UCSD-AML1 (cell line): Measurements from ENCODE around the gene HS6ST2.

Source experiments
- DNase-seq: peaks from one replicate; lab custom pipeline; 2025; ENCODE audit not compliant: unreplicated experiment; lab: John Stamatoyannopoulos, UW

HS6ST2 gene

DNA sequence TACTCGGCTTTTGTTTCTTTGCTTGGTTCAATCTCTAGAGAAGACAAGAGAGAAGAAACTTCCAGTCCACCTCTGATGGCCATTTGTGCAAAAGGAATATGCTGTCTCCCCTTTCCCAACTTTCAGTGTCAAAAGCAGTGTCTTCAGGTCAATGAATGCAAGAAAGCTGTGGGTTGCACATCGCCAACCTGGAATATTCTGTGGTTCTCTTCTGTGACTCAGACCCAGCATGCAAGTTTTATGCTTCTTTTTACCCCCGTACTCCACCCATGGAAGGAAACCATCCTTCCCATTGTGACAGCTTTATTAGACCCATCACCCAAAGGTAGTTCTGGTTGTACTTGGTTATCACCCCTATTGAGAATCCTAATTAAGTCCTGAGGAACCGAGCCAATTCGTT, 334.0 kb downstream of the HS6ST2 start:
- no peak for DNase-seq

GRCh38 chrX:132623942-132624341, 334.5 kb downstream of the HS6ST2 start:
- no peak for DNase-seq

DNA sequence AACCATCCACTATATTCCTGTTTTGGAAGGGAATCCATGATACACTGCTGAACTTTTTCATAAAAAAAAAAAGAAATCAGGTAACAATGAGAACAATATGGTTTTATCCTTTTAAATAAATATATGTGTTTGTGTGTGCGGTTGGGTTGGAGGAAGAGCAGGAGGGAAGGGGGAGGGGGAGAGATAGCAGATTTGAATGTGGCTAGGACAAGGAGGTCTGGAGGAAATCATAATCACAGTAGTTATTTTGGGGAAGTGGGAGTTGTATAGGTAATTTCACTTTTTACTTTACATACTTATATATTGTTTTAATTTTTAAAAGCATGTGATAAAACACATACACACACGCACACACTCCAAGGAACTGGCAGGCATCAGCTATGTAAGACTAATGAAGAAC, 335.1 kb downstream of the HS6ST2 start:
- DNase-seq, result no peak

DNA sequence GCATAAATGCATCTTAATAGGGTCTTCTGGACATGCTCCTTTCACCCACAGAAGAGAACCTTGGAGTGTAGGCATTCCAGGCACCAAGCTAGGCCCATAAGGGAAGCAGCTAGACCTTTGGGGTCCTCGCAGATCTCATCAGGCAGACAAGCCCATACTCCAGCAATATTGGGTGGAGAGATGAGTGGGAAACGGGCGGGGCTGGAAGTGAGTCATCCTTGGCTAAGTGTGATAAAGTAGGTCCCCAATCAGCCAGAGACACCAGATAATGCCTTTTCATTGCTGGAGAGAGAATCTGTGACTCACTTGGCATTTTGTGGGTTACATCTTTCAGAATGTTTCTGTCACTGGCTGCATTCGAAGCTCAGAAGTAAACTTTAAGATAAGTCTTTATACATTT, 336.3 kb downstream of the HS6ST2 start:
- DNase-seq, result peak; percentile 13

GRCh38 chrX:132618810-132619209, 339.6 kb downstream of the HS6ST2 start:
- no peak for DNase-seq

GRCh38 chrX:132615391-132616131, 342.9 kb downstream of the HS6ST2 start:
- peak; percentile 39 for DNase-seq

DNA sequence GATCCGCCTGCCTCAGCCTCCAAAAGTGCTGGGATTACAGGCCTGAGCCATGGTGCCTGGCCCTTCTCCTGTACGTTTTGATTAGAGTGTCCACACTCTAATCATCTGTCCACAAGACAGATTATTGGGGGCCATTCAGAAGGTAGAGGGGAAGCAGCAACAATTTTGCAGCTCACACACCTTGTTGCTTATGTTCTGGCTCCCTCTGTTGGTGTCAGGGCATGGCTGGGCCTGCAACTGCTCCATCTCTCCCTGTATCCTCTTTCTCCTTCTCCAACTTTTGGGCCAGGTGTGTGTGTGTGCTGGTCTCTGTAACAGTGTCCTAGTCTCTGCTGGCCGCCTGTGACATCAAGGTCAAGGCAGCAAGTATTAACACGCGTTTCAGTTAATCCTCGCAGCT, 344.1 kb downstream of the HS6ST2 start:
- DNase-seq, result no peak

- no peak for DNase-seq
Observed at GRCh38 chrX:132613801-132614200, 344.6 kb downstream of the HS6ST2 start.

- DNase-seq, result peak; percentile 26
Observed at GRCh38 chrX:132612821-132613564, 345.4 kb downstream of the HS6ST2 start.

DNA sequence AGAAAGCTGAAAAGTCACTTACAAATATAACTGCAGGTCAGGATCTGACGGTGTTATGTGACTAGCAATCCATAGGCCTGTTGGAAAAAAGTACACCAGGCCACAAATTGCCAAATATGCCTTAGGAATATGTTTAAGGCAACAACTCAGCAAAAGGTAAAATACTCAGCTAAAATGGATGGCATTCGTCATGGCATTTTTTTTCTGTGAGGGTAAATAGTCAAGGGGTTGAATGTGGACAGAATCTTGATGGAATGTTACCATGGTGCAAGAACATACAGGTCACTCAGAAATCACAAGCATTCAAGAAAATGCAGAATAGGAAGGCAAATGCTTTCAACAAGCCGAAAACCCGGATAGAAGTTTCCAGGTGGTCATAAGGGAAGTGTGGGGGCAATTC, 347.9 kb downstream of the HS6ST2 start:
- no peak for DNase-seq

- no peak for DNase-seq
Observed at GRCh38 chrX:132609362-132609848, 349.0 kb downstream of the HS6ST2 start.

DNA sequence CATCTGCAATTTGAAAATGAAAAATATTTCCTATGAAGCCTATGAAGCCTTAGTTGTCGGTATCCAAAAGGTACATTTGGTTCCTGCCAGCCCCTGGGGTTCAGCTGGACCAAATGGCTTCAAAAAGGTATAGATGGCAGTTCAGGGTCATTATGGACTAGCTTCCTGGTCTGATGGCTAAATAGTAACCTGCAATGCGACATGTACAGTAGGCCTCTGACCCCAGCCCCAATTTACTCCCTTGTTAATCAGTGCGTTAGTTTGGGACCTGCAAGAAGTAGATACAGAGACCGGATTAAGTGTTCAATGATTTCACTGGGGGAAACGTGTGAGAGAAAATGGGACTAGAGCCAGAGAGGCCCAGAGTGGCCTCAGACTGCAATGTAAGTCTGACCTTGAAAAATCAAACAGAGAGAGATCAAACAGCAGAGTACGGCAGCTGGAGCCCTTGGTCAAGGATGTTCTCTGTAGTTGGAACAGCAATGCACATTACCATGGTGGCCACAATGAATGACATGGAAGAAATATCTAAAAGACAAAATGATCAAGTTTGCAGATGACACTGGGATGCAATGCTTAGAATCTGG, 354.6 kb downstream of the HS6ST2 start:
- no peak for DNase-seq

- DNase-seq, result no peak
Observed at GRCh38 chrX:132602701-132603100, 355.7 kb downstream of the HS6ST2 start.

DNA sequence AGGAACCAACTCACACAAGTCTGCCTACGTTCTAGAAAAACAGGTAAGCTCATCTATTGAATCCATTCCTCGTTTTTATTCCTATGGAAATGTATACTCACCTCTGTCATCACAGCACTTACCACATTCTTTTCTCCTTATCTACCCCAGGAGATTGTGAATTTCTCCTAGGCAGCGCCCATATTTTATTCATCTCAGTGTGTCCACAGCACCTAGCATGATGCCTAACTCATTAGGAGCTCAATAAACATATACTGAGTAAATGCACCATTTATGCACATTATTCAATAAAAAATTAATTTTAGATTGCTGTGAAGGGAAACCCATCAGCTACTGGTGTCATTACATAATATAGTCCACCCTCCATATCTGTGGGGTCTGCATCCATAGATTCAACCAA, 363.4 kb downstream of the HS6ST2 start:
- DNase-seq, result no peak

DNA sequence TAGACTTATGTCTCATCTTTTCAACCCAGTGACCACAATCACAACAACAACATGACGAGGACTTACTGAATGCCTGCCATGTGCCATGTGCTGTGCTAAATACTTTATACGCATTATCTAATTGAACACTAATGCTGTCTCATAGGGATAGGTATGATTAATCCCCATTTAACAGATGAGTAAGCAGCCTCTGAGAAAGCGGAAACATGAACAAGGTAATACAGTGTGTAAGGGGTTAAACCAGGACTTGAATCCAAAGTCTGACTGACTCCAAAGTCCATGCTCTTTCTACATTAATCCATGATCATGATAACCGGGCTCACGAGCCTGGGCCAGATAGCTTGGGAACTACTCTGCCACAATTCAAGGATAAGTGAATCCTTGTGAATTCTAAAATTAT, 364.3 kb downstream of the HS6ST2 start:
- DNase-seq, result no peak

DNA sequence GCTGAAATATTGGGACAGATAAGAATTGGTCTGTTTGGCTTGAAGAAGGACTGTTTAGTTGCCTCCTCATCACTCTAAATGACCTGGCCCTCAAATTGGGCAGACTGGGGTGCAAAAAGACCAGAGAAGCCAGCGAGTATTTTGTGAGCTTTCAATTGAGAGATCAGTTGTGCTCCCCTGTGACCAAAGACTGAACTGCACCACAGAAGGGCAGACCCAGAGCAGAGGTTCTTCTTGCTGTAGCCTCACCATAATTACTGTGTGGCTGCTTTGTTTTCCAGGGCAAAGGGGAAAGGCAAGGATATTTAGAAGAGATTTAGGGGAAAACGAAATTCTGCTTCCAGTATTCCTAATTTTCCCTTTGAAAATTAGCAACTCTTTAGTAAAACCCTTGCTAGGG, 365.5 kb downstream of the HS6ST2 start:
- no peak for DNase-seq

GRCh38 chrX:132591719-132592275, 366.6 kb downstream of the HS6ST2 start:
- no peak for DNase-seq

DNA sequence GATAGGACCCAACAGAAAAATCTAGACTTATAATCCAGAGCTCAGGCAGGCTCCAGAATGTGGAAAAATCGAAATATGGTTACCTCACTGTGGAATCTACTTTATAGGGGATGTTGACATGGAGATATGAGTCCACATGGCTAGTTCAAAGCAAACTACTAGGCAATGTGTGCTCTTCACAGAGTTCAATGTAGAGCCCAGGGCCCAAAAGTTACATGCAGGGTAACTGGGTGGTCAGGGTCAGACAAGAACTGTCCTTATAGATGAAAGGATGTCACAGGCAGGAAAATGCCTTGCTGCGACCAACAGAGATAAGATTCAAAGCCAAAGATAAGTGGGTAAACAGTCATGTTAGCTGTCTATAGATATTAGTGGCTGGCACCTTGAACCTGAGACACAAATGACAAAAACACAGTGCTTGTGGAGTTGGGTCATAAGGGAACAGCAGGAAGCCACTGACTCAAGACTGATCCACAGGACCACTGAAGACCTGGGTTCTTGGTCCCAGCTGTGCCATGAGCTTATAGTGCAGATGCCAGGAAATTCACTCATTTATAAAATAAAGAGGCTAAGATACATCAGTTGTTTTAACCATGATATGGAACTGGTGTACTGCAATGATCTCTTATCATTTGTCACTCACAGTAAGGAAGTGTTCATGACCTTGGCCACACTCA, 367.9 kb downstream of the HS6ST2 start:
- DNase-seq, result no peak

DNA sequence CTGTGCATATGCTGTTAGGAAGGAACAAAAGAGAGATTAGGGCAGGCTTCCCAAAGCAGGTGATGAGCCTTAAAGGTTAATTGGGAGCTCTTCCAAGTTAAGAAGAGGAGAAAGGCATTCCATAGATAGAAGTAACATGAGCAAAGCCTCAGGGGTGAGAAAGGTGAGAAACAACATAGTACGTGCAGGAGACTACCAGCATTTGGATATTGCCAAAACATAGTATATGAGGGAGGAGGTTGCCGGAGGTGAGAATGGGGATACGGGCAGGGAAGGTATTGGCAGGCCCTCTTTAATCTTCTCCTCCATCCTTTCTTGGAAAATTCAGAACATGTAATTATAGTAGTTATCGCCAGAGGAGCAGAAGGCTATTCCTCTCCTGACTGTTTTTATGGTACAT, 373.5 kb downstream of the HS6ST2 start:
- DNase-seq, result no peak

DNA sequence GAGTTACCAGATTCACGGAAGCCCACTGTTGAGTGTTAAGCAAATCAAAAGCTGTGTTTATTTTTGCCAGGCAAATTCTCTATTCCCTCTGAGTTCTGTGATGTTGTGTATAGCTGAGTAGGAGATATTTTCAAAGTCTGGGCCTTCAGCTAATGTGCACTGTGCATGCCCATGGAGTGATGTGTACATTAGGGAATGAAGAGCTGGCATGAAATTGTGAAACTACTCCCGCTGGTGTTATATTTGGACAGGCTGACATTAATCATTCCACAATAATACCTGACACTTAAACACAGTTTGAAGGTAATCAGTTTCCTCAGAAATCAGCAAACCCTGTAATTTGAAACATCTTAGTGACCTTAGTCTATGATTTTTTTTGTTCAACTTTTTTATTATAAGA, 381.5 kb downstream of the HS6ST2 start:
- DNase-seq, result no peak
